Neural cell (in vitro differentiated cells): ENCODE data around the gene RAB40C. TPM values are rescaled to one million over a fixed set of nuclear protein-coding genes. Genes with fewer than 3 reads are reported as not detected.

ENCODE experiments used
- H2AFZ ChIP-seq: fragments of 200-600, 300-800 bp; sonication (generic), shearing (Covaris generic); 2 replicates; pipeline ENCODE4 v1.6.0; 2014; ENCODE audit warnings: low read depth, mild to moderate bottlenecking, antibody characterized with exemption, low read length, moderate library complexity
- H3F3A ChIP-seq: fragments of 200-600 bp; shearing (Covaris generic); 2 replicates; pipeline ENCODE4 v1.6.1; 2016; ENCODE audit warnings: mild to moderate bottlenecking, moderate library complexity, mixed read lengths, antibody characterized with exemption, low read length; ENCODE audit not compliant: insufficient read depth, poor library complexity, severe bottlenecking
- H3K27ac ChIP-seq: fragments of 200-600, 300-800 bp; sonication (generic), shearing (Covaris generic); 2 replicates; pipeline ENCODE4 v1.5.1; 2014; ENCODE audit warnings: mild to moderate bottlenecking, low read length, moderate library complexity
- H3K27me3 ChIP-seq: fragments of 300-800, 200-600 bp; sonication (generic), shearing (Covaris generic); 2 replicates; pipeline ENCODE4 v1.6.0; 2014; ENCODE audit warnings: mild to moderate bottlenecking, low read depth, low read length, moderate library complexity; ENCODE audit not compliant: insufficient read depth
- H3K36me3 ChIP-seq: fragments of 300-800, 200-600 bp; sonication (generic), shearing (Covaris generic); 2 replicates; pipeline ENCODE4 v1.5.1; 2014; ENCODE audit warnings: mild to moderate bottlenecking, antibody characterized with exemption, low read length, moderate library complexity; ENCODE audit not compliant: insufficient read depth
- H3K4me2 ChIP-seq: fragments of 300-800, 200-600 bp; sonication (generic), shearing (Covaris generic); 2 replicates; pipeline ENCODE4 v1.6.0; 2014; ENCODE audit warnings: mild to moderate bottlenecking, low read length
- H3K4me3 ChIP-seq: fragments of 300-800, 200-600 bp; sonication (generic), shearing (Covaris generic); 2 replicates; pipeline ENCODE4 v1.5.1; 2014; ENCODE audit warnings: mild to moderate bottlenecking, low read length, moderate library complexity
- H3K79me2 ChIP-seq: fragments of 200-600 bp; shearing (Covaris generic); replicated peaks from 2 replicates; pipeline ENCODE4 v1.6.0; 2014; ENCODE audit warnings: mild to moderate bottlenecking, low read length, moderate library complexity; ENCODE audit not compliant: insufficient read depth
- H3K9ac ChIP-seq: fragments of 300-800, 200-600 bp; sonication (generic), shearing (Covaris generic); 2 replicates; pipeline ENCODE4 v1.6.1; 2016; ENCODE audit warnings: mild to moderate bottlenecking, low read length, mixed read lengths
- H3K9me2 ChIP-seq: fragments of 200-600 bp; shearing (Covaris generic); 2 replicates; pipeline ENCODE4 v1.6.1; 2016; ENCODE audit warnings: mild to moderate bottlenecking, low read length, mixed read lengths; ENCODE audit not compliant: insufficient read depth
- H3K9me3 ChIP-seq: fragments of 200-600, 300-800 bp; sonication (generic), shearing (Covaris generic); 2 replicates; pipeline ENCODE4 v1.6.1; 2016; ENCODE audit warnings: mild to moderate bottlenecking, mixed run types, low read length, moderate library complexity, mixed read lengths
- H4K20me1 ChIP-seq: fragments of 200-600 bp; shearing (Covaris generic); 2 replicates; pipeline ENCODE4 v1.6.1; 2016; ENCODE audit warnings: mild to moderate bottlenecking, mixed run types; ENCODE audit not compliant: insufficient read depth
- CTCF ChIP-seq: fragments of 450-650 bp; IDR thresholded peaks from 2 replicates; pipeline ENCODE4 v1.5.1; 2014; ENCODE audit warnings: antibody characterized with exemption, mild to moderate bottlenecking, moderate library complexity; ENCODE audit not compliant: poor library complexity, severe bottlenecking
- EP300 ChIP-seq: fragments of 450-650 bp; conservative IDR thresholded peaks from 2 replicates; pipeline ENCODE4 v1.6.1; 2014; ENCODE audit warnings: antibody characterized with exemption, mild to moderate bottlenecking, moderate library complexity; ENCODE audit not compliant: poor library complexity, severe bottlenecking
- EZH2 ChIP-seq: fragments of 200-600, 300-800 bp; shearing (Covaris generic), sonication (generic); IDR thresholded peaks from 2 replicates; pipeline ENCODE4 v1.6.1; 2014; ENCODE audit warnings: antibody characterized with exemption, low read length, borderline replicate concordance, mild to moderate bottlenecking; ENCODE audit not compliant: insufficient read depth, poor library complexity, severe bottlenecking
- MXI1 ChIP-seq: fragments of 450-650 bp; conservative IDR thresholded peaks from 2 replicates; pipeline ENCODE4 v1.6.1; 2014; ENCODE audit warnings: antibody characterized with exemption, mild to moderate bottlenecking; ENCODE audit not compliant: poor library complexity, severe bottlenecking
- POLR2AphosphoS5 ChIP-seq: IDR thresholded peaks from 2 replicates; pipeline ENCODE4 v1.6.1; 2012
- RAD21 ChIP-seq: fragments of 450-650 bp; conservative IDR thresholded peaks from 2 replicates; pipeline ENCODE4 v1.6.1; 2014; ENCODE audit warnings: antibody characterized with exemption, mild to moderate bottlenecking, moderate library complexity
- REST ChIP-seq: IDR thresholded peaks from 2 replicates; pipeline ENCODE4 v1.6.1; 2012; ENCODE audit warnings: borderline replicate concordance
- SMC3 ChIP-seq: fragments of 450-650 bp; conservative IDR thresholded peaks from 2 replicates; pipeline ENCODE4 v1.6.1; 2014; ENCODE audit warnings: antibody characterized with exemption, mild to moderate bottlenecking, moderate library complexity; ENCODE audit not compliant: poor library complexity
- TAF1 ChIP-seq: IDR thresholded peaks from 2 replicates; pipeline ENCODE4 v1.6.1; 2012; ENCODE audit warnings: low read depth
- polyA plus RNA-seq: library from polyadenylated mRNA; depleted of rRNA; stranded (reverse); fragments of >200 nt; gene quantifications from 2 replicates; pipeline ENCODE4 v1.2.3, GENCODE V29; 2014

The RAB40C gene
- polyA plus RNA-seq, 1 donor from 2014 or later: 40.7 TPM

GRCh38 chr16:543301-544164 lies 46.3 kb upstream of the RAB40C start:
- no peaks in the 10 kb centered on the region for H3K9me3 ChIP-seq
- H3K4me2 ChIP-seq: no peak overlapping the region
- no peaks in the 10 kb centered on the region for H3K9me2 ChIP-seq
- H3K79me2 ChIP-seq: no peaks in the 10 kb centered on the region
- no peak overlapping the region for H3K27ac ChIP-seq
- no peaks in the 10 kb centered on the region for H4K20me1 ChIP-seq
- no peak overlapping the region for H2AFZ ChIP-seq
- H3K27me3 ChIP-seq: no peaks in the 10 kb centered on the region
- H3K36me3 ChIP-seq: no peaks in the 10 kb centered on the region
- no peaks in the 10 kb centered on the region for H3F3A ChIP-seq
- H3K9ac ChIP-seq: no peak overlapping the region
- no peak overlapping the region for H3K4me3 ChIP-seq
- TF ChIP-seq RAD21: no peak
- TF ChIP-seq MXI1: no peak
- no peak for TF ChIP-seq CTCF
- no peak for TF ChIP-seq SMC3
- TF ChIP-seq EZH2: no peak
- TF ChIP-seq EP300: no peak
- no peak for TF ChIP-seq REST
- no peak for TF ChIP-seq POLR2AphosphoS5
- TF ChIP-seq TAF1: no peak

GRCh38 chr16:544517-544916 lies 45.3 kb upstream of the RAB40C start:
- H3K36me3 ChIP-seq: no peaks in the 10 kb centered on the region
- no peaks in the 10 kb centered on the region for H4K20me1 ChIP-seq
- H3K9me3 ChIP-seq: no peaks in the 10 kb centered on the region
- H3K9ac ChIP-seq: no peak overlapping the region
- no peaks in the 10 kb centered on the region for H3K27me3 ChIP-seq
- no peak overlapping the region for H2AFZ ChIP-seq
- TF ChIP-seq TAF1: no peak
- TF ChIP-seq CTCF: no peak
- TF ChIP-seq EP300: no peak
- TF ChIP-seq SMC3: no peak
- no peak for TF ChIP-seq RAD21
- no peak for TF ChIP-seq REST
- TF ChIP-seq EZH2: no peak
- no peak for TF ChIP-seq MXI1
- no peak for TF ChIP-seq POLR2AphosphoS5
- H3K27ac ChIP-seq: no peak overlapping the region
- H3K9me2 ChIP-seq: no peaks in the 10 kb centered on the region
- H3K79me2 ChIP-seq: no peaks in the 10 kb centered on the region
- no peak overlapping the region for H3K4me2 ChIP-seq
- H3K4me3 ChIP-seq: no peak overlapping the region
- H3F3A ChIP-seq: no peaks in the 10 kb centered on the region
